ENCODE results near the gene FADS6. TPM values are rescaled to one million over a fixed set of nuclear protein-coding genes. Genes with fewer than 3 reads are reported as not detected.

Gene FADS6
- total and polyA plus RNA-seq, 2 donors from 2014 or later: not detected

- TF ChIP-seq CTCF (IDR thresholded peaks at IDR 0.05; ENCODE audit: borderline replicate concordance, extremely low read depth, insufficient read depth): no peak
- H3K4me1 ChIP-seq (ENCODE audit: control insufficient read depth in 2 of 3, insufficient read depth in 2 of 3, low read depth in 1 of 3, low read length in 3 of 3): peaks cover 0 to 5% (median 2%) of the 10 kb centered on the region in 3 donors
- H3K9me3 ChIP-seq (ENCODE audit: control insufficient read depth in 2 of 3, insufficient read depth in 1 of 3, low read length in 3 of 3): no peaks in the 10 kb centered on the region
- peaks cover 25% of the 10 kb centered on the region for H3K27me3 ChIP-seq (ENCODE audit: control insufficient read depth, insufficient read depth, low read length)
- H3K4me3 ChIP-seq (ENCODE audit: low read length in 3 of 3): no peak overlapping the region
- intact Hi-C loops (cut with DNase I): loop anchor here (5.0 to 10.0 kb wide), 2 partner anchors 69 to 117 kb away; partner anchors contain the start of gene NHERF1
- H3K36me3 ChIP-seq (ENCODE audit: control insufficient read depth in 2 of 3, insufficient read depth in 3 of 3, low read length in 3 of 3): no peaks in the 10 kb centered on the region
- H3K9ac ChIP-seq (ENCODE audit: low read length in 3 of 3): no peak overlapping the region
- FAIRE-seq (no peak), DNase-seq (no peak)
- no peak overlapping the region for H3K27ac ChIP-seq (ENCODE audit: low read depth in 2 of 2, low read length in 2 of 2)
These were observed 31.7 kb downstream of the FADS6 start for GRCh38 chr17:74861662-74862107.

- Histone ChIP-seq H3K27ac (ENCODE audit: low read depth in 2 of 2, low read length in 2 of 2) (no peak overlapping the region), H3K9ac (ENCODE audit: low read length in 3 of 3) (no peak overlapping the region), H3K4me1 (ENCODE audit: control insufficient read depth in 2 of 3, insufficient read depth in 2 of 3, low read depth in 1 of 3, low read length in 3 of 3) (peaks cover 0 to 5% (median 2%) of the 10 kb centered on the region in 3 donors), H3K9me3 (ENCODE audit: control insufficient read depth in 2 of 3, insufficient read depth in 1 of 3, low read length in 3 of 3) (no peaks in the 10 kb centered on the region), H3K27me3 (ENCODE audit: control insufficient read depth, insufficient read depth, low read length) (peaks cover 25% of the 10 kb centered on the region), H3K36me3 (ENCODE audit: control insufficient read depth in 2 of 3, insufficient read depth in 3 of 3, low read length in 3 of 3) (no peaks in the 10 kb centered on the region), H3K4me3 (ENCODE audit: low read length in 3 of 3) (no peak overlapping the region)
- intact Hi-C loops (cut with DNase I): loop anchor here (5.0 to 10.0 kb wide), 2 partner anchors 69 to 116 kb away; partner anchors contain the start of gene NHERF1
- no peak for TF ChIP-seq CTCF (IDR thresholded peaks at IDR 0.05; ENCODE audit: borderline replicate concordance, extremely low read depth, insufficient read depth)
- no peak for DNase-seq
- FAIRE-seq: no peak
These were observed 32.4 kb downstream of the FADS6 start for GRCh38 chr17:74860872-74861661.

GRCh38 chr17:74860229-74860871 is 33.1 kb downstream of the FADS6 start:
- Histone ChIP-seq H3K9ac (ENCODE audit: low read length in 3 of 3) (no peak overlapping the region), H3K36me3 (ENCODE audit: control insufficient read depth in 2 of 3, insufficient read depth in 3 of 3, low read length in 3 of 3) (no peaks in the 10 kb centered on the region), H3K9me3 (ENCODE audit: control insufficient read depth in 2 of 3, insufficient read depth in 1 of 3, low read length in 3 of 3) (no peaks in the 10 kb centered on the region), H3K4me1 (ENCODE audit: control insufficient read depth in 2 of 3, insufficient read depth in 2 of 3, low read depth in 1 of 3, low read length in 3 of 3) (peaks cover 0 to 5% (median 2%) of the 10 kb centered on the region in 3 donors), H3K4me3 (ENCODE audit: low read length in 3 of 3) (no peak overlapping the region), H3K27me3 (ENCODE audit: control insufficient read depth, insufficient read depth, low read length) (peaks cover 25% of the 10 kb centered on the region), H3K27ac (ENCODE audit: low read depth in 2 of 2, low read length in 2 of 2) (no peak overlapping the region)
- no peak for TF ChIP-seq CTCF (IDR thresholded peaks at IDR 0.05; ENCODE audit: borderline replicate concordance, extremely low read depth, insufficient read depth)
- DNase-seq (peak in 1 of 5 donors; percentile 54), FAIRE-seq (no peak)
- intact Hi-C loops (cut with DNase I): loop anchor here (5.0 to 10.0 kb wide), 2 partner anchors 68 to 116 kb away; partner anchors contain the start of gene NHERF1

All from kidney (tissue), 14 donors.